HuH-7 (cell line): ENCODE results near the gene SPN.
"Not testable (repeated sequence)": the region's sequence is repeated elsewhere in the genome, so short reads cannot be mapped to it uniquely, and the experiment has no call there.

Experiments used
- DNase-seq: peaks from one replicate; pipeline ENCODE4 v3.0.0; 2011; ENCODE audit warnings: low spot score

SPN gene

GRCh38 chr16:29702269-29702668 is 39.2 kb downstream of the SPN start:
- no peak for DNase-seq

- no peak for DNase-seq
Measured at GRCh38 chr16:29705030-29705429, 42.0 kb downstream of the SPN start.

- DNase-seq, result not testable (repeated sequence)
Measured at GRCh38 chr16:29707160-29707559, 44.1 kb downstream of the SPN start.

- no peak for DNase-seq
Measured at GRCh38 chr16:29708917-29709600, 46.0 kb downstream of the SPN start.

GRCh38 chr16:29709657-29710056 is 46.6 kb downstream of the SPN start:
- DNase-seq, result not testable (repeated sequence)

- DNase-seq, result peak; percentile 53
Measured at GRCh38 chr16:29710227-29711219, 47.5 kb downstream of the SPN start.

GRCh38 chr16:29712809-29713208 is 49.8 kb downstream of the SPN start:
- DNase-seq, result no peak

GRCh38 chr16:29714396-29714795 is 51.3 kb downstream of the SPN start:
- no peak for DNase-seq

- DNase-seq, result no peak
Measured at GRCh38 chr16:29714972-29715371, 51.9 kb downstream of the SPN start.

- DNase-seq, result no peak
Measured at GRCh38 chr16:29717113-29717512, 54.1 kb downstream of the SPN start.

GRCh38 chr16:29719063-29719462 is 56.0 kb downstream of the SPN start:
- DNase-seq, result no peak
